ELF-1 (cell line): ENCODE measurements around the gene C1S.
"Not testable (repeated sequence)": the region's sequence is repeated elsewhere in the genome, so short reads cannot be mapped to it uniquely, and the experiment has no call there.

Source experiments
- DNase-seq: peaks from one replicate; pipeline ENCODE4 v3.0.0-alpha.2; 2016; ENCODE audit warnings: low read depth, low spot score

The C1S gene

DNA sequence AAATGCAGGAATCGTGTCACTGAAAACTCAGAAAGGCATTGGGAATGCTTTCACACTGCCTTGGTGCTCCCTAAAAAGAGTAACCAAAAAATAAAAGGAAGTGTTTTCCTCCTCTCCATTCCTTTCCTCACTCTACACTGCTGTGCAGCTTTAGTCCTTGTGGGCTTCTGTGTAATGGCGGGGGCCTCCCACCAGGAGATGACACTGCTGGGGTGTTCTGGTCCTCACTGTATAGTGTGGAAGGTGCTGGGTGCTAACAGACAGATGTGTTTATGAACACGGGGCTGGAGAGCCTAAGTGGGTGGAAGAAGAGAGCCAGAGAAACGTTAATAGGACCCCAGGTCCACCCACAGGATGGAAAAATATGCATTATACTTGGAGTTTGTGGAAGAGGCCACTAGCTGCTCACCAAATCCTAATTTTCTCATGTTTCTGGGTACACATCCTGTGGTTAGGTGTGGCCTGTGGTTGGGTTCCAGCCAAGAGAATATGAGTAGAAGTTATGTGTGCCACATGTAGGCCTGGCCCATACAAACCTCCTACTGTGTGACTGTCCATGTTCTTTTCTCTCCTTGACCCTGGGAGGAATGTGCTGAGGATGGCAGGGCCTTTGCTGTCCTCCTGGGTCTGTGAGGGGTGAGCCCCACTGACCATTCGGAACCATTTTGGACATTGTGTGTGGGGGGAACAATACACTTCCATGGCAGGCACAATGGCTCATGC lies 14.0 kb upstream of the C1S start:
- DNase-seq: no peak

DNA sequence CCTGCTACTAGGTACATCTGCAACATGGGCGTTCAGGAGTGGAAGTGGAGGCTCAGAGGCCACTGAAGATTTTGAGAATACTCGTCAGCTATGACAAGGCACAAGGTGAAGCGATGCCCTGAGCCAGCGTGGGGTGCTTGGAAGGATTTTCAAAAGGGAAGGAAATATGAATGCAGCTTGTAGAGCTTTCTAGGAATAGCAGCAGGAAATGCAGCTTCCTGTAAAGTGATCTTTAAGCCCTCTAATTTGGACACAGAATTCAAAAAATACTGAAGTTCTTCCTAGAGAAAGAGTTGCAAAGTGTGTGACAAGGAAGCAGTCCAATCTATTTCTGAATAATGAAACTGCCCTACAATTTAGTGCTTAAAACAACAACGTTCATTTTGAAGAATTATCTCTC lies 13.2 kb upstream of the C1S start:
- DNase-seq: no peak

DNA sequence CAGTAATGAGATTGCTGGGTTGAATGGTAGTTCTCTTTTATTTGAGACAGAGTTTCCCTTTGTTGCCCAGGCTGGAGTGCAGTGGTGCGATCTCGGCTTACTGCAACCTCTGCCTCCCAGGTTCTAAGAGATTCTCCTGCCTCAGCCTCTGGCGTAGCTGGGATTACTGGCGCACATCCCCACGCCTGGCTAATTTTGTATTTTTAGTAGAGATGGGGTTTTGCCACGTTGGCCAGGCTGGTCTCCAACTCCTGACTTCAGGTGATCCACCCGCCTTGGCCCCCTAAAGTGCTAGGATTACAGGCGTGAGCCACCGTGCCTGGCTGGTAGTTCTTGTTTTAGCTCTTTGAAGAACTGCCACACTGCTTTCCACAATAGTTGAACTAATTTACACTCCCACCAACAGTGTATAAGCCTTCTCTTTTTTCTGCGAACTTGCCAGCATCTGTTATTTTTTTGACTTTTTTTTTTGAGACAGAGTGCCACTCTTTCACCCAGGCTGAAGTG lies 11.0 kb upstream of the C1S start:
- DNase-seq: not testable (repeated sequence)

DNA sequence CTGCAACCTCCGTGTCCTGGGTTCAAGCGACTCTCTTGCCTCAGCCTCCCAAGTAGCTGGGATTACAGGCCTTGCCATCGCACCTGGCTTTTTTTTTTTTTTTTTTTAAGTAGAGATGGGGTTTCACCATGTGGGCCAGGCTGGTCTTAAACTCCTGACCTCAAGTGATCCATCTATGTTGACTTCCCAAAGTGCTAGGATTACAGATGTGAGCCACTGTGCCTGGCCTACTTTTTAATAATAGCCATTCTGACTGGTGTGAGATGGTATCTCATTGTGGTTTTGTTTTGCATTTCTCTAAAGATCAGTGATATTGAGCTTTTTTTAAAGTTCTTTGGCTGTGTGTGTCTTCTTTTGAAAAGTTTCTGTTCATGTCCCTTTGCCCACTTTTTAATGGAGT lies 10.5 kb upstream of the C1S start:
- not testable (repeated sequence) for DNase-seq

DNA sequence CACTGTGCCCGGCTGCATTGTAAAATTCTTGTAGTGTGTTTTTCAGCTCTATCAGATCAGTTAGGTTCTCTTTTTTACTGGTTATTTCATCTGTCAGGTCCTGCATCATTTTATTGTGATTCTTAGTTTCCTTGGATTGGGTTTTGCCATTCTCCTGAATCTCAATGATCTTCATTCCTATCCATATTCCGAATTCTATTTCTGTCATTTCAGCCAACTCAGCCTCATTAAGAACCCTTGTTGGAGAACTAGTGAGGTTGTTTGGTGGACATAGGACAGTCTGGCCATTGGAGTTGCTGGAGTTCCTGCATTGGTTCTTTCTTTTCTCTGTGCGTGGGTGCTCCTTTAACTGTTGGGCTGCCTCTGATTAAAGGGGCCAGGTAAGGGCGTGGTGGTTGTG lies 5.6 kb upstream of the C1S start:
- no peak for DNase-seq

DNA sequence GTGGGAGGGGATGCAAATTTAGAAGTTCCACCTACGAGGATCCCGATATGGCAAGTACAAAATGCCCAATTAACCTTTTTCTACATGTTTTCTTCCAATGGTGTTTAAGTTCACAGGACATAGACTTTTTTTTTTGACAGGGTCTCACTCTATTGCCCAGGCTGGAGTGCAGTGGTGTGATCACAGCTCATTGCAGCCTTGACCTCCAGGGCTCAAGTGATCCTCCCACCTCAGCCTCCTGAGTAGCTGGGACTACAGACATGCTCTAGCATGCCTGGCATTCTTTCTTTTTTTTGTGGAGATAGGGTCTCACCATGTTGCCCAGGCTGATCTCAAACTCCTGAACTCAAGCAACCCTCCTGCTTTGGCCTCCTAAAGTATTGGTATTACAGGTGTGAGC lies 4.8 kb upstream of the C1S start:
- DNase-seq: not testable (repeated sequence)

DNA sequence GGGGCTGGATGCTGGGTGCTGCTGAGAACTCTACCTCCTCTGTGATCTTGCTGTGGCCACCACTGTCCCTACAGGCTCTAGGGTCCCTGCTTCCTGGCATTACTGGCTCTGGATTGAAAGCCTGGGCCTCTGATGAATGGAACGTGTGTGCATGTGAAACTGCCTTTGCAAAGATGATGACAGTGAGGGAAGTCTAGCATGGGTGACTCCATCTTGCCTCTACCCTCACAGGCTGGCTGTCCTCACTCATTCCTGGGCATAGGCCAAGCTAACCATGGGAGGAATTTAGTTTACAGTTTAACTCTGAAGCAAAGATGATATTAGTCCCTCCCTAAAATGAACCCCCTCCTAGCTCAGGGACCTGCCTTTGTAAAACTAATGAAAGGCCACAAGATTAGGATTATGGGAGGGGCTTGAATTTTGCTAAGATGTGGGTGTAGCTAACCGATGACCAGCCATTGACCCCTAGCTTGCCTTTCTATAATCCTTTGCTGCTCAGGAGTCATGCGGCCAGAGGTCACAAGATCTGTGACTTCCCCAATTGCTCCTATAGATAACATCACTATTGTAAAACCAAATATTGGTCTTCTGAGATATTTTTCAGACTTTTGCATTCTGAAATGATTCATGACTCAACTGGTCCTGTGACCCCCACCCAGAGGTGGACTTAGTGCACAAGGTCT lies 2.2 kb upstream of the C1S start:
- no peak for DNase-seq

DNA sequence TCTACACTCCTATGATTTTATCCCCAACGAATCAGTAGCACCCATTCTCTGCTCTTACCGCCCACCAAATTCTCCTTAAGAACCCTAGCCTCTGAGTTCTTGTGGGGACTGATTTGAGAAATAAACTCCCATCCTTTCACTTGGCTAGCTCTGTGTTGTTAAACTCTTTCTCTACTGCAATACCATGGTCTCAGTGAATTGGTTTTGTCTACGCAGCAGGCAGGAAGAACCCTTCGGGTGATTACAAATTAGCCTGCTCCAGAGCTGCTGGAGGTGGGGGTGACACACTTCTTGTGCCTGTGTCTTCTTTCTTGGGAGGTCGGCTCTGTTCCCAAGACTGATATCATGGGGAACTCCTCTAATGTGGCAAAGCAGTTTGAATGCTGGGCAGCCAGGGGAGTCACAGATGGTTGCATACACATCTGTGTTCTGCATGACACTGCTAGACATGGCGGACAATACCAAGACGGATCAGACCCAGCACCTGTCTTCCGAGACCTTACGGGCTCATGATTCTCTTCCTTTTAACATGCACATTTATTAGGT lies 1.6 kb upstream of the C1S start:
- no peak for DNase-seq

DNA sequence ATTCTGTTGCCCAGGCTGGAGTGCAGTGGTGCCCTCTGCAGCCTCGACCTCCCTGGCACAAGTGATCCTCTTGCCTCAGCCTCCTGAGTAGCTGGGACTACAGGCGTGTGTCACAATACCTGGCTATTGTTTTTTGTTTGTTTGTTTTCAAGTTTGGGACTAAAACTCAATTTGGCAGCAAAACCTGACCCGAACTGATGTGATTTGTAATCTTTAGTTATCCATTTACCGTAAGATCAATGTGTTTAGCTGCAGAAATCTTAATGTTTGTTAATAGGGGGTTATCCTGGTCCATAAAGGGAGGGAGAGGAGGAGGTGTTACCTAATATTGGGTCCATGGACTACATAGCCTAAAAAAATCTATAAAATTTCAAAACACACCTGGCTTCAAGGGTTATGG lies 738 bp upstream of the C1S start:
- no peak for DNase-seq

DNA sequence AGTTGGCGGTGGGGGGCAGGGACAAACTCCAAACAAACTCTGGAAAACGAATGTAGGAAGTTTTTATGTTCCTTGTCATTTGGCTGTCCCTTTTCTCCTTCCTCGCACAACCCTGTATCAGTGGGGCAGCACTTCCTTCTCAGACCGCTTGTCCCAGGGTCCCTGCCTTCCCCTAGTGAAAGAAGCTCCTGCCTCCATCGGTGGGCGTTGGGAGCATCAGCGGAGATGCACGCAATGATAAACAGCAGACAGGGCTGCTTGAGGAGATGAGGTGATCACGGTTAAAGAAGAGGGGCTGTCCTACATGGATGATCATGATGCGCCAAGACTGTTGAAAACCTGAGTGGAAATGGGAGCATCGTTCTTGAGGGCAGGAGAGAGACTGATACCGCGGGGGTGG lies 620 bp downstream of the C1S start:
- no peak for DNase-seq

DNA sequence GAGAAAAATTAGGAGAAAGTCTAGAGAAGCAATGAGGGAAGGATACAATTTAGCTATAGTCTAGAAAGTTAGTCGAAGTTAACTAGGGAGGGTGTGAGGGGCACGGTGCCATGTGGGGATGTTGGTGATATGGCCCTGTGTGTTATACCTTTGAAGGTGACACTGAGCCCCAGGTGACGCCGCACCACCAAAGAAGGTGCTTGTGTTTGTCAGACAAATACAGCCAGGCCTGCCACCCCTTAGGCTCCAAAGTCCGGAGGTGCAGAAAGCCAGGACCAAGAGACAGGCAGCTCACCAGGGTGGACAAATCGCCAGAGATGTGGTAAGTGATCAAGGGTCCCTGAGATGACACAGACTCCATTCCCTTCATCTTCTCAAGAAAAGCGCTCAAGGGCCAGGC lies 1.1 kb downstream of the C1S start:
- no peak for DNase-seq

DNA sequence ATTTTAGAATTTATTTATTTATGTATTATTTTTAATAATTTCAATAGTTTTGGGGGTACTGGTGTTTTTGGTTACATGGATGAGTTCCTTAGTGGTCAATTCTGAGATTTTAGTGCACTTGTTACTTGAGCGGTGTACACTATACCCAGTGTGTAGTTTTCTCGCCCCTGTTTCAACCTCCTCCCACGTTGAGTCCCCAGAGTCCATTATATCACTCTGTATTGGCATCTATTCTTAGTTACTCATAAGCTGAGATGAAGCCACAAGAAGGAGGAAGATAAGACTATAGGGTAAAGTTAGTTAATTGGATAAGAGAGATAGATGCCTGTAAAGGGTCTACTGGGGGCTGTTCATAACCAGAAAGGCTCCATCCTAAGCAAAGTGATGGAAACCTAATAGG lies 4.0 kb downstream of the C1S start:
- no peak for DNase-seq

DNA sequence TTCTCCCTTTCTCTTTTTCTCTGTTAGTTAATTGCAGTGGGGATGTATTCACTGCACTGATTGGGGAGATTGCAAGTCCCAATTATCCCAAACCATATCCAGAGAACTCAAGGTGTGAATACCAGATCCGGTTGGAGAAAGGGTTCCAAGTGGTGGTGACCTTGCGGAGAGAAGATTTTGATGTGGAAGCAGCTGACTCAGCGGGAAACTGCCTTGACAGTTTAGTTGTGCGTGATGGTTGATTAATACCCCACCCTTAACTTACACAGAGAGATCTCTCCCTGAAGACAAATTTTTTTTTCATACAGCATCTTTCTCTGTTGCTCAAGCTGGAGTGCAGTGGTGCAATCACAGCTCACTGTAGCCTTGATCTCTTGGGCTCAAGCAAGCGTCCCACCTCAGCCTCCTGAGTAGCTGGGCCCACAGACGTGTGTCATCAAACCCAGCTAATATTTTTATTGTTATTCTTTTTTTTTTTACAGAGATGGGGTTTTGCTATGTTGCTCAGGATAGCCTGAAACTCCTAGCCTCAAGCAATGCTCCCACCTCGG lies 4.6 kb downstream of the C1S start:
- no peak for DNase-seq

DNA sequence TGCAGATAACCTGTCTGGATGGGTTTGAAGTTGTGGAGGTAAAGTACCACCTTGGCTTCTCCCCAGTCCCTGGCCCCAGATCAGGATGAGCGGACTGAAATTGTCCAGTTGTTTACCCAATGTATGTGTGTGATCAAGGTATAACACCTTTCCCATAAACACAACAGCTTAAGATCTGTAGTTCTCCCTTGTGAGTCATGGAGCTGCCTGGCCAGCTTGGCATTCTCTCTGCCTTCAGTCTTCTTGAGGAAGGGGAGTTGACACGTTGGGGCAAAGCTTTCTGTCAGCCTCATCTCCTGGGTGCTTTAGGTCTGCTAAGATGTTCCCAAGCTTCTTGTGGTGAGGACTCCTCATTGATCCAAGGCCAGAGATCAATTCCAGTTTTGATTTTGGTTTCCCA lies 6.1 kb downstream of the C1S start:
- DNase-seq: no peak

DNA sequence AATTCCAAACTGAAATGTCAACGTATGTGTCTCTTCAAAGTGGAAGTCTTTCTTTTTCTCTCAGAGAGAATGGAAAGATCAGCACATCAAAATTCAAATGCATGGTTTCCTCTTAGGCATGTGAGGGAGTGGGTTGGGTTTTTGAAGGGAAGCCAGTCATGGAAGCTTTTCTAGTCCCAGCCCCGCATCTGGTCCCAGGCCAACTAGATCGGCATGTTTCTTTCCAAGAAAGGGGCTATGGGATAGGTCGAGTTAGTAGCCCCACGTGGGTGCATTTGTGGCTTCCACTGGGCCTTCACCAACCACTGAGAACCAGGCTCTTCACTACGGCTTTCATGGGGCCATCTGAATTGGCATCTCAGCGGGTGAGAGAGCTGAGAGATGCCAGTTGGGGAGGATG lies 6.6 kb downstream of the C1S start:
- no peak for DNase-seq

DNA sequence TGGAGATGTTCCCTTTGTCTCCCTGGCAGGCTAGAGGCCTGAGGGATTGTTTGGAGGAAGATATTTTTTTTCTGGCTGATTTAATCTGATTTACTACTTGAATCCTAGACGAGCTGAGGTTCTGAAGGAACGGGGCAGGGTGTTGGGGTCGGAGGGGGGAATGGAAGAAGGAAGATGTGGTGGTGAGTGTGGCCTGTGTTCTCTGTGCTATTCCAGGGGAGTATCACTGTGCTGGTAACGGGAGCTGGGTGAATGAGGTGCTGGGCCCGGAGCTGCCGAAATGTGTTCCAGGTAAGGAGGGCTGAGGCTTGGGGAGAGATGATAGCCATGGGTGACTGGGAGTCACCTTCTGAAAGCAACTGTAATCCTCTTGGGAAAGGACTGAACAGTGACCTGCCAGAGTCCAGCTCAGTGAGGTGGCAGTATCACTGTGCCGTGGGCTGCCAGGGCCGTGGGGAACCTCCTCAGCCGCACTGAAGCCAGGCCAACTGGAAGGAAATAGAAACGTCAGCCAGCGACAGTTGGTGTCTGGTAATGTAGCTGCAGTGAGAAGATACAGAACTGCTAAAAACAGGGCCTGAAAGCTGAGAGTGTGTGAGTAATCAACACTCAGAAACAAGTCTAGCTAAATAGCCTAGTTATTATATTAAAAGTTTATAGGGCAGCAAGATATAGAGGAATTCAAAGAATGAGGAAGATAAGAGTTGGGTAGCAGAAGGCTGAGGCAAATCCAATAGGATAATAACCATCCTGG lies 7.9 kb downstream of the C1S start:
- DNase-seq: peak; percentile 6

DNA sequence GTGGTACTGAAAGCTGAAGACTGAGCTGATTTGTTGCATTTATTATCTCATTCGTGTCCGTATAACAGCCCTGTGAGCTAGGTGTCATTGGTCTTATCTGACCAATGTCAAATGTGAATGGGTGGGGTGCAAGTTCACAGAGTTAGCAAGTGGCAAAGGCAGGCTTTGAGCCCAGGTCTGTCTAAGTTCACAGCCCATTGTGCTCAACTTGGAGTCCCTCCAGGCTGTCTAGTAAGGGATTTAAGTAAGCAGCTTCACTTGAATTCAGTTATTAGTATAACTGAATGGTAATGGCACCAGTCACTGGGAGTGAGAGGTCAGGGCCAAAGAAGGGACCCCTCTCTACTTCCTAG lies 8.5 kb downstream of the C1S start:
- no peak for DNase-seq

DNA sequence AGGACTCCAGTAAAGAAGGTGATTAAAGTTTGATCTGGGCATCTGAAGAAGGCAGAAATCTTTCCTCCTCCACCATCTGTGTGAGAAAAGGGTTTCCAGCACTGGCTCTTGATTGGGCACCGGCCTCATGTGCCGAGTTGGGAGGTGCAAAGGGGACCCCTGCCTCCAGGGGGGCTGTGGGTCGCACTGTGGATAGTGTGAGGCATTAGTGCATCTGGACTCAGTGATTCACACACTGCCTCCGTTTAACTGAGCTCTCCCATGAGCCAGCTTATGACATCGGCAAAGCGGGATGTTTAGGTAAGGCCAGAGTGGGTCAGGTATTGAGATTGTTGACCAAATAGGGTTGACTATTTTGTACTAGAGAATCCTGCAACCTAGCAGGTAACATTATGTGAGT lies 8.9 kb downstream of the C1S start:
- DNase-seq: no peak

DNA sequence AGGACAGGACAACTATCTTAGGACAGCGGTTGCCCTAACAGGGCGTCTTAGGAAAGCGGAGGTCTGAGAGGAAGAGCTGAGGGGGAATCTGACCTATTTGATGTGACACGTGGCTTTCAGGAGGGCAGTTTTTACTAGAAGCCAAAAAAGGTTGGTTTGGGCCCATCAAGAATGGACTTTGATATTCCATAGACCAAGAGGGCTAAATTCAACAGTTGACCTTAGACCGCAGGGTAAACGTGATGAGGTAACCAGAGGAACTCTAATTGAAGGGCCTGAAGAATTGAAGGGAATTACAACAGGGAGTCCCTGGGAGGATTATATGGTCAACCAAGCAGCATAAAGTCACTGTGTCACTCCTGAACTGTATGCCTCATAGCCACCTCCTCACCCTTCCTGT lies 11.5 kb downstream of the C1S start:
- DNase-seq: no peak

DNA sequence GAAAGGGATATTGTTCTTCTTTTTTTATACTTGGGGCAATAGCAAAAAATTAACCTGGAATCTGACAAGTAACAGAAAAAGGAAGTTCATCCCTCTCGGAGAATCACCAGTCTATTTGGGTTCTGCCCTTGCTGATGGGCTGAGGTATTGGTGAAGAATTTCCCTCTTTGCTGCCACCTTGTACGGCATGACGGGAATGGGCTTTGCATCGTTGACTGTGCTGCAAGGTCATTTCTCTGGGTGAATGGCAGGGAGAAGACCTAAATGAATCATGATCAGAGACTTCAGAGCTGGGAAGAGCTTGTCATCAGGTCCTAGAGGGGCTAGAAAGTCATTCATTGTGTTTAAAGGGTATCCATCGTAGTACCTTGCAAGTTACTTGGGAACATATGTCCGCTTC lies 12.0 kb downstream of the C1S start:
- DNase-seq: no peak

DNA sequence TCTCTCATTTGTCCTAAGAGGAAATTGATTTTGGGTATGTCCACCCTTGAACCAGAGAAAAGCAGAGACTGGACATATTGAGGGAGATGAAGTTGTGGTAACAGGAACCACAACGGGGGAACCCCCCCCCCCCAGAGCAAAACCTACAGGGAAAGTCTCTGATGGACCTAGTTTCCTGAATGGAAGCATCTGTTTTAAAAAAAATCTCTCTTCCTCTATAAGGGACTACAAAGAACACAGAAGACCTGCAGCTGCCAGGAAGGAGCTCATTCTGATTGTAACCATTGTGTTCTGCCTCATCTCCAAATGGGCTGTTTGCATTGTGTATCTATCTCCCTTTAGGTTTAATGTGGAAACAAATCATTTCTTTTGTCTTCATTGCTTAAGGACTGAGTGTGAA lies 13.4 kb downstream of the C1S start:
- no peak for DNase-seq

DNA sequence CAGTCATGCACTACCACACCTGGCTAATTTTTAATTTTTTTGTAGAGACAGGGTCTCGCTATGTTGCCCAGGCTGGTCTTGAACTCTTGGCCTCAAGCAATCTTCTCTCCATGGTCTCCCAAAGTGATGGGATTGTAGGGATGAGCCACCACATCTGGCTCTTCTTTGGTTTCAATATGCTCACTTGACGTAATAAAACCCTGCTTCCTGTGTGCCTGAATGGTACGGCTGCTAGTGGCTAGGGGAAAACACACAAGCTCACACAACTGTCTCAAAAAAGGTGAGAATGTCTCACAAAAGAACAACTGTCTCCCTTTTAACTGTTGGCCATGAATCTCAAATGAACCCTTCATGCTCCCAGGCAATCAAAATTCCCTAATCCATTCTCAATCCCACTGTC lies 15.0 kb downstream of the C1S start:
- DNase-seq: no peak
